ENCODE results near the gene FRZB.

FRZB gene

DNA sequence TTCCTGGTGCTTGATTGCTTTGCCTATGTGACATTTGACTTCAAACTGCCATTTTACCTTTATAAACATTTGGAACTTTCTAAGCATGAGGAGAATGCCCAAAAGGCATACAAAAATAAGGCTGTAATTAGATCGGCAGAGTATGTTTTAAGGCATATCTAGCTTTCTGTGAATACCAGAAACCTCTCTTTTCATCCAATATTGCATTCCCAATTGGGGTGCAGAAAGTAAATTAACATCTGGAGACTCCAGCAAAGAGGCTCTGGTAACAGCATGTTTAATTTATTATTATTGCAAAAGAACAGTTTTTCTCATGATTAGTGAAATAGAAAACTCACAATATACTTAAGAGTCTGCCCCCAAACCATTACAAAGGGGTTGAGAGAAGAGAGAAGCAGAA, 32.1 kb downstream of the FRZB start:
- no peak for DNase-seq (ENCODE audit: low read depth)

DNA sequence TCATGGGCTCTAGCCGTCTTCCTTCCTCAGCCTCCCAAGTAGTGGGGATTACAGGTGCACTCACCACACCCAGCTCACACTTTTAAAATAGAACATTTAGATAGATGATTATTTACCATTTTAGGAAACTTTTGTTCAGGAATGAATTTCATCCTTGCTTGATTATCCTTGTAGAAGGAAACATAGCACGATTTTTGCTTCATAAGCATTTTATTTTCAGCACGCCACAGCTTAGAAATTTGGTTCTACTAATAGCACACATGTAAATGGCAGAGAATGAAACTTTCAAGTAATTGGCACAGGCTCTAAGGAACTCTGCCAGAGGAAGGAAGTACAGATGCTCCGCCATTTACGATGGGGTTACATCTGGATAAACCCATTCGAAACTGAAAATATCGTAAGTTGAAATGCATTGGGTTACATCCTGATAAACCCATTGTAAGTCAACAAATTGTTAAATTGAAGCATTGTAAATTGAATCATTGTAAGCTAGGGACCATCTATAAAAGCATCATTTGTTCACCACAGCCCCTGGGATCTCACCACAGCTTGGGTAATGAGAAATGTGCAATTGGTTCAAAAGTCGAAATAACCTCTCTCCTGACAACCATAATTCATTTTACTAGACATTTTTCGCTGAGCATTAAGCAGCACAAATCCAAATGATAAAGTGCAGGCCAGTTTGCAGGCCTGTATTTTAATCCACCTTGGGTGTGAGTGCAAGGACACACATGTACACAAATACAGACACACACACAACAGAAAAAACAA, 33.2 kb downstream of the FRZB start:
- DNase-seq (ENCODE audit: low read depth): no peak

DNA sequence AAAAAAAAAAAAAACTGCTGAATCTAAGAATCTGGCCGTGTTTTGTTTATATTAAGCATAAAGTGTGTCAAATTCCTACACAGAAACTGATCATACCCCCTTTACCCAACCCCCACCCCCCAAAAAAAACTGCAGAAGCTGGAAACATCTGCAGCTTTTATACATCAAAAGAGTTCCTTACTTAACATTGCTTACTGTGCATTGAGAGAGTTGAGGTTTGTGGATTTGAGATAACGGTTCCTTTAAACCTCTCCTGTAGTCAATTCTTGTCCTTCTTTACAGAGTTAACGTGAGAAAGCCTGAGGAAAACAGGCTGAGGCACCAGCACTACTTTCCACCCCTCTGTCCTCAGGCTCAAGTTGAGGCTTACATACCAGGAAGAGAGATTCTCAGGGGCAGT, 34.5 kb downstream of the FRZB start:
- no peak for DNase-seq (ENCODE audit: low read depth)

DNA sequence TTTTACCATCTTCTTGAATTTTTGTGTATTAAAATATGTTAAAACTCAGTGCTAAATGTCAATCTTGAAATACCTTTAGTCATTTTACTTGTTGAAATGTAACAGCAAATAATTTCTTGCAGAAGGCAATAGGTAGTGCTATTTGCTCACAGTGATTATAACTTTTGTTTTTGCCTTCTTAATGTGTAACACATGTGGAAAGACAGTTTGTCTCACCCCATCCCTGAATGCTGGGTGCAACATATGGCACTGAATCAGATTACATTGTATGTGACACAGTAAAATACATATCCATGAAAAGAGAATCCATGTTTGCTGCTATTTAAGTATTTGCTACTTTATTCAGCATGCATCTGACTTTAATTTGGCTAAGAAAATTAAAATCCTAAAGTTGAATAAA, 35.3 kb downstream of the FRZB start:
- no peak for DNase-seq (ENCODE audit: low read depth)

DNA sequence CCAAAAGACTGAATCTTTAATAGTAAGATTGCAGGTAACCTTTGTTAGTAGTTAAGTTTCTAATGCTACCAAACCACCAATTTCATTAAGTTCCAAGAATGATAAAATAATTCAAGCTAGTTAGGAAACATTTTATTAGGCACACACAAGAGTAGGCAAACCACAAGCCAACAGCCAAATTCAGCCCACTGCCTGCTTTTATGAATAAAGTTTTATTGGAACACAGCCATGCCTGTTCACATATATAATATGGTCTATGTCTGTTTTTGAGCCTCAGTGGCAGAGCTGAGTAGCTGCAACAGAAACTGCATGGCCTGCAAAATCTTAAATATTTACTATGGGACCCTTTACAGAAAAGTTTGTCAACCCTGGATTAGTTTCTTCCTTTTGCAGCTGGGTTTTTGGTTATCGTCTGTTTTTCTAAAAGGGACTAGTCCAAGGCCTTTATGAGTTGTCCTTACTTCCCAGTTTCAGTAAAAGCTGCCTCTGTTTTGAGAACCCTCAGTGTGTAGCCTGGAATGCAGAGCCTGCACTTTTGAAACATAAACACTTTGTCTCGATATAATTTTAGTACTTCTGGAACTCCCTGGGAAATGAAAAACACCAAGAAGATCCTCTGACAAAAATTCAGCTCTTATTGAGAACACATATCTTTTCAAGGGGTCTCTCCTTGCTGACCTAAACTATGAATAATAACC, 39.1 kb downstream of the FRZB start:
- no peak for DNase-seq (ENCODE audit: low read depth)

DNA sequence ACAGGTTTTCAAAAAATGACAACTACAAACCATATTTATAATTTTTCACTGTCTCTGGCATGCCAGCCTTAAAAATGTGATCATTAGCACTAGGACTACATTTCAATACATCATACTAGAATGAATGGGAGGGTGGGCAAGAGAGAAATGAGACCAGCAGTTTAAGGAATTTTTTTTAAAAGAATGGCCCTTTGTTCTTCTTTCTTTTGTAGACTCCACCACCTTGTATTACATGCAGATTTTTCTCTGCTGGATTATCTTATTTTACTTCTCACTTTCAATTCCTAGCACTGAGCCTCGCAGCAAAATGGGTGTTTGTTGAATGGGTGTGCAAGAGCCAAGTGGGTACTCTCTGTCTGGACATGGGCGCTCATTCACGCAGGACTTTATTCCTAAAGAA, 39.9 kb downstream of the FRZB start:
- DNase-seq (ENCODE audit: low read depth): no peak

DNA sequence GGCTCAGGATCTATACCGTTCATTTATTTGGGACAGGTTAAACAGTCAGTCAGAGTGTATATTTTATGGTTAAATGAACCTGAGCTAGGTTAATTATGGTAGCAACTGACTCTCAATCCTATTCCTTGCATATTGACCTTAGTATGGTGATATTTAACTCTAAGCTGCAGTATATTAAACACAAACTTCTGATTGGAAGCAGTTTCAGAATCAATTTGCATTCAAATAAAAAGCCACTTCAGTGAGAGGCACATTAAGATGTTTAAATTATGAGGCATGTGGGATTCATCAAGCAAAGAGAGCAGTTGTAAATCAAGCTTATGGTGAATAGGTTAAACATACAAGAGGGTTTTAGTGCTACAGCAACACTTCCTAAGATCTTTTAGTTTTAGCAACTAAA, 40.4 kb downstream of the FRZB start:
- no peak for DNase-seq (ENCODE audit: low read depth)

DNA sequence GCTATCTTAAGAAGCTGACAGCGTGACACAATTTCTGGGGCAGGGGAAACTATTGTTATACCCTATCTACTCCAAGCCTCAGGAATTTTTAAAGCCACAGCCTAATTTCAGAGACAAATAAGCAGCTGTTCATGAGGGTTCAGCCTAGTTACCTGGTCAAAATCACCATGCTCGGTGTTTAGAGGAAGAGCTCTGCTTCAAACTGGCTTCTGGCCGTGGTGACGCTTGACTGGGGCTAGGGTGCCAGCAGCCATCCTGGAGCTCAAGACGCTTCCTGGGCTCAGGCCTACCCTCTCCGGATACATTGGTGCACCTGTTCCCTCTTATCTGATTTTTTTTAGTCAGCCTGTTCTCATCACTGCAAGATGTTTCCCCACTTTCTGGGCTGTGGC, 41.7 kb downstream of the FRZB start:
- DNase-seq (ENCODE audit: low read depth): no peak

DNA sequence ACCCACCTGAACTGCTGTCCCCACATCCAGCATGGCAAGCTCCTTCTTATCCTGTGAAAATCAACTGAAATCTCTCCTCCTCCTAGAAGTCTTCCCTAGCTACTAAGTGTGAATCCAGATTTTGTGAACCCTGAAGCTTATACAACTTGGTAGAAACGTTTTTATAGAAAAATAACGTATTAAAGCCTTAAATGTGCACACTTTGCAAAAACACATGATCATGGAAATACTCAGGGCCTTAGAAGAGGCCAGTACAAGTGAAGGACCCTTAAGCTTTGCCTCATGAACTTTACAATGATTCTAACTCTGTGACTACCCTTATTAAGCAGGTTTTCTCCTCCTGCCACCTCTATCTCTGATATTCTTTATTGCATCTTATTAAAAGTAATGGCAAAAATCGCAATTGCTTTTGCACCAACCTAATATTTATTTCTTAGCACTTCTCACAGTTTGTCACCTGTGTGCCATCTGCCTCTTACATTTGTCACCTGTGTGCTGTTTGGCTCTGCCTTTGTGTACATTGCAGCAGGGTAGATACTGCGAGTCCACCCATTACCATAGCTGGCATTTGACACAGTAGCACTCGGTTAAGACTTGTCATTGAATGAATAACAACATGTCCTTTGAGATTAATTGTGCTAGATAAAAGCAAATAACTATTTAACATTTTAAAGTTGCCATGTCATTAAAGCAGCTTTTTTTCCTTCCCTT, 42.2 kb downstream of the FRZB start:
- DNase-seq (ENCODE audit: low read depth): no peak

DNA sequence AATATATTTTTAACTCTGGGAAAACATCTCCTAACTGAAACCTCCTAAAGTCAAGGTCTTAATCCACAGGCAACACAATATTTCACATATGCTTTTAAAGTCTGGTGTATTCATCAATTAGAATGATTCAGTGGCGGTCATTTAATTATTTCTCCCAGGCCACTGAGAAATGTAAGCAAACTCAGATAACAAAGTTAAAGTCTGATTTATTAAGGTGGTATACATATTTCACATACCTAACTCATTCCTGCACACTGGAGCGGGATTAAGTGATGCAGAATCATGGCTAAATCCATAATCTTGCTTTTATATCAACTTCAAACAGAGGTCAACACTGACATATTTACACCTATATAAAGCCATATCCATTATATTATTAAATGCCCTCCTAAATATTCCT, 43.7 kb downstream of the FRZB start:
- no peak for DNase-seq (ENCODE audit: low read depth)

DNA sequence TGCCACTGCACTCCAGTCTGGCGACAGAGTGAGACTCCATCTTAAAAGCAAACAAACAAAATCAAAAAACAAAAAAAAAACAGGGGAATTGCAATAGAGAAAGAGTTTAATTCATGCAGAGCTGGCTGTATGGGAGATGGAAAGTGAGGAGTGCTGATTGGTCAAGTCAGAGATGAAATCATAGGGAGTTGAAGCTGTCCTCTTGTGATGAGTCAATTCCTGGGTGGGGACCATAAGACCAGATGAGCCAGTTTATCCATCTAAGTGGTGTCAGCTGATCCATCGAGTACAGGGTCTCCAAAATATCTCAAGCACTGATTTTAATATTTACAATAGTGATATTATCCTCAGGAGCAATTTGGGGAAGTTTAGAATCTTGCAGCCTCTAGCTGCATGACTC, 45.3 kb downstream of the FRZB start:
- no peak for DNase-seq (ENCODE audit: low read depth)

DNA sequence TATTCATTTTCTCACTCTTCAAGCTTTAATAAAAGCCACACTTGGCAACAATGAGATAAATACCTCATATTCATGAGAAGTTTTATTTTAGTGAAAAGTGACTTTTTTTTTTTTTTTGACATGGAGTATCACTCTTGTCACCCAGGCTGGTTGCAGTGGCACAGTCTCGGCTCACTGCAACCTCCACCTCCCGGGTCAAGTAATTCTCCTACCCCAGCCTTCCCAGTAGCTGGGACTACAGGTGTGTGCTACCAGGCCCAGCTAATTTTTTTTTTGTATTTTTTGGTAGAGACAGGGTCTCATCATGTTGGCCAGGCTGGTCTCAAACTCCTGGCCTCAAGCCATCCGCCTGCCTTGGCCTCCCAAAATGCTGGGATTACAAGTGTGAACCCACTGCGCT, 47.0 kb downstream of the FRZB start:
- no peak for DNase-seq (ENCODE audit: low read depth)

DNA sequence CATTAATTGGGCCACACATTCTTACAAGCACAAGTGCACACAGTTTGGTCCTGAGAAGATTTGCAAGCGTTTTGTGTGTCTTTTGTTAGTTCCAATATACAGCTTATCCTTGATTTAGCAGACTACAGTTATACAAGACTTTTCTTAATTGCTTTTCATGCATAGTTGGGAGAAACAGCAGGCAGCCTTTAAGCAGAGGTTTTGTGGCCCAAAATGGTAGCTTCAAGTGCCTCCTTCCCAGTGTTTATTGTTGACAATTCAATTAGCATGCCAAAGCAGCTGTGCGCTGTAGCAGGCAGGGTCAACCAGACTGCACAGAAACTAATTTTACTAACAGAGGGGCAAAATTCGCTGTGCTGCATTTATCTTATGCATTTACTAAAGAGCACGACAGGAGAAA, 47.5 kb downstream of the FRZB start:
- DNase-seq (ENCODE audit: low read depth): no peak

DNA sequence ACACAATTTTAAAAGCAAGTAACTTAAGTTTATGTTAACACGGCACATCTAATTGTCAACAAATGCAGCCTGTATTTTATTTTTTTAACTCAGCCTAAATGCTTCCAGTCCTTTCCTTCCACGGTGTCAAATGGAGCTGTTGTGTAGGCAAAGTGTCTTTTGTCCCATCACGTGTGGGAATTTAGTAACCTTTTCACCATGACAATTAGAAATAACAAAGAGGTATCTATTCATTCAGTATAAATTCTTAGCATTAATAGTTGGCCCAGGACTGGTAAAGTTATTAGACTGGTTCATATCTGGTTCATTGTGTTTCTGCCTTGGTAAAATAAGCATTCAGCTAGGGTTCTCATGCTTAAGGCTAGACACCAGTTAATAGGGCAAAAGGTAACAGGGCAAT, 47.9 kb downstream of the FRZB start:
- no peak for DNase-seq (ENCODE audit: low read depth)

DNA sequence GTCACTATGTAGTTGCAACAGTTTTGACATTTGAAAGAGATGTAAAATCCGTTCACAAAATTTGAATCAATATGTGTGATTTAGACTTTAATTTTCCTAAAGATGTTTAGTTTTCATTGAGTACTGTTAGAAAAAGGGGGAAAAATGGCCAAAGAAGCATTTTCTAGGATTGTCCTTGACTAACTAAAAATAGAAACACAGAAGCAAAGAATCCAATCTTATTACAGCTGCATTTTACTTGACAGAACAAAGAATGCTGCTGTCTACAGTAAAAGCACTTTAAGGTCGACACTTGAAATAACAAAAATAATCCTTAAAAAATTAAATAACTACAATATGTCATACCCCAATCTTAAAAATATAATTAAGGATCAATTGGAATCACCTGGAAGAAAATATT, 48.9 kb downstream of the FRZB start:
- DNase-seq (ENCODE audit: low read depth): no peak

DNA sequence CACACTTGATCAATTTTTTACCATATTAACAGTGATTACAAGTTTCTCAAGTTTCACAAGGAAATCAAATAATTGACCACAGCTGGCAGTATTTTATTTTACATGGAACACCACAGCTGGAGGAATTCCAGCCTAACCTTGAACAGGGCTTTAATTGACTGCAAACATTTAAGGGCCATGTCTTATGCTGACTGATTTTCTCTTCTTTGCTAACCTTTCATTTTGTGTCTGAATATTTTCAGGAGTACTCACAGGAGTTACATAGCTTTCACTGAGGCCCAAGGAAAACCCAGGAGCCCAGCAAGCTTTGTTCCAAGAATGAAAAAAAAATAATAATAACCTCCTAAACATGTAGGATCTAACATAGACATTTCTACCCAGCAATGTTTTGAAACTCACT, 49.6 kb downstream of the FRZB start:
- DNase-seq (ENCODE audit: low read depth): no peak

DNA sequence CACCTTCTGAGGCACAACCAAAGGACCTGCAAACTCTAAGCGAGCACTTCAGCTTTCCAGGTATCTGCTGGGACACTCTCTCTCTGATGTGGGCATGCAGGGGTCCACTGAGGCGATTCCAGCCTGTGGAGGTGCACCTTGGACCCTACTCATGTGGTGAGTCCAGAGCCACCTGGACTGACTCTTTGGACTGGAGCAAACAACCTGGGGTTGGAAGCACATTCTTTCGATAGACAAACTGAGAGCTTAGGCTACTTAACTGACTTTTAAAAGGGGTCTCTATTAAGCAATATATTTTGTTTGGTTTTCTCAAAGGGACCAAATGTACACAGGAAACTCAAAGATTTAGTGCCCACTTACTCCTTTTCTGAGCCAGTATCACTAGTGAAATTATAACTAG, 51.6 kb downstream of the FRZB start:
- no peak for DNase-seq (ENCODE audit: low read depth)

DNA sequence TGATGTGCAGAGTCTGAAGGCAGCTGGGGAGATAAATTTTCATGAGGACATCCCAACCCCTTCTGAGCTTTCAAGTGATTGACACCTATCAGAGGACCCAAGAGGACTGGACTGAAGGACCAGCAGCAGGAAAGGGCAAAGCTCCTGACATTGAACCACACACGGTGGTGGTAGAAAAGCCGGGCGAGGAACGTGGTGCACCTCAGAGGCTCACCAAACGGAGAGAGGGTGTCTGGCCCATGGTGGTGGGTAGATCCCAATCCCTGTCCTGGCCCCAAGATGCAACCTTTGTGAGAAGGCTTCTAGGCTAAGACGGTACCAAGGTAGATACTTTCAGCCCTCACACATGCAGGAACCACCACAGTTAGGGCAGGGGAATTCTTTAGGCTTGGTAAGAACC, 52.1 kb downstream of the FRZB start:
- DNase-seq (ENCODE audit: low read depth): no peak

DNA sequence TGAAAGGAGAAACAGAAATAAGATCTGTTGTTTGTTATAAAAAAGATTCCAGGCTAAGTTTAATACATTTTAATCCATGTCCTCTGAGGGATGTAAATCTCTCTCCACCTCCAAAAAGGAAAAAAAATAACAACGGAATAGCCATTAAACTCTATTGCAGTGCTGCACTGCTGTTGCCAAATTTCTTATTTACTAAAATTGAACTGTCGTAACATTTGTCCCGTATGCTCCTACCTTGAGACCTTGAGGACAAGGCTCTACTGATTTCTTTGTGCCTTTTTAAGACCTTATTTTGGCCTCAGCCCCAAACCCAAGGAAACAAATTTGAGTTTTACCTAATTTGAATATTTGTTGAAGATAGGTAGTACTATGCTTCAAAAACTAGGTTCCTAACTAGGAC, 56.4 kb downstream of the FRZB start:
- no peak for DNase-seq (ENCODE audit: low read depth)

DNA sequence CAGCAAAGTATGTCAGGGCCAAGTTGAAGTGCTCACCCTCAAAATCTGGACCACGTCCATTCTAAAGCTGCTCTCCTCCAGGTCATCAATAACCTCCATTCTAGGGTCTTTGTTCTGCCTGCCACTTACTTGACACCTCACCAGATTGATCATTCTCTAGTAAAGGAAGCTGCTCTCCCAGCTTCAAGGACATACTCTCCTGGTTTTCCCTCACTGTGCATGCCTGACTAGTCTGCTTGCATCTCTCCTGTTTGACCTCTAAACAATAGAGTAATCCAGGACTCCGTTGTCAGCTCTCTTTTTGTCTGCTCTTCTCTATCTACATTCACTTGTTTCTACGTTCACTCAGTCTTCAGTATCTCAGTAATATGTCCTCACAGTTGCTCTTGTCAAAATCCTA, 59.1 kb downstream of the FRZB start:
- no peak for DNase-seq (ENCODE audit: low read depth)

DNA sequence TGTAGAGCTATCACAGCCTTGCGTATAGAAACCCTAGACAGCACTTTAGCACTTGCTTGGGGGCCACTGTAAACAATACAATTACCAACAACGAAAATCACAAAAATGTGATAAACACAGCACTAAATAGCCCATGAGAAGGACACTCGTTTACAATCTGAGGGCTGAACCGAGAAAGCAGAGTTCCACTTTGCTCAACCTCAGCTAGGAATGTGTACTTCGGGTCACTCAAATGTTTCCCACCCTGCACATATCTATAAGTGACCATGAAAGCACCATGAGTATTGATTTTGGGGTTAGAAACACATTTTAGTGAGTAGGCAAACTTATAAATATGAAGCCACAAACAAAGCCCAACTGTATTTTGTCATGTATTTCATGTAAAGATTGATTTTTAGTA, 62.3 kb downstream of the FRZB start:
- DNase-seq (ENCODE audit: low read depth): no peak

DNA sequence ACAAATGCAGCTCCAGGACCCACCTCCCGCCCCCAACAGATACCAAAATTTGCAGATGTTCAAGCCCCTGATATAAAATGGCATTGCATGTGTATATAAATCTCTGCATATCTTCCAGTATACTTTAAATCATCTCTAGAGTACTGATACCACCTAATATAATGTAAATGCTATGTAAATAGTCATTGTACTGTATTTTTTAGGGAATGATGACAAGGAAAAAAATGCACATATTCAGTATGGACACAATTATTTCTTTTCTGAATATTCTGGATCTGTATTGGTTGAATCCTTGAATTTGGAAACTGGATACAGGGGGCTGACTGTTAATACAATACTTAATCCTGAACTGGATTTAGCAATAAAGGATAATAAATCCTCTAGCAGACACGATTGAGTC, 67.7 kb downstream of the FRZB start:
- no peak for DNase-seq (ENCODE audit: low read depth)

DNA sequence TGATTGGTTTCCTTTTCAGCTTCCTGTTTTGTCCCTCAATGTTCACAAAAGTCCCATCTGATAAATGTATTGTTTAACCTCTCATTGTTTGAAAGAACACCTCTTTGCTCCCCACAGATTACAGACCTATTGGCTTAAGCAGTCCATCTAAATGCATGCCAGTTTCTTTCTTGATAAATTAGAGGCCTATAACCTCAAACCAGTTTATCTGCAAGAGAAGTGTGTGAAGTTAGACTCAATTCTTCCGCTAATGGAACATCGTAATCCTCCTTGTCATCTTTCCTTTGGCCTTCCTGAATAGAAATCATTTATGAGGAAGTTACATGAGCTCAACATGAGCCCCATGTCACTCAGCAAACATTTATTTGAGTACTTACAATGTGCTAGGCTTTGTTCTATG, 74.0 kb downstream of the FRZB start:
- DNase-seq (ENCODE audit: low read depth): no peak

DNA sequence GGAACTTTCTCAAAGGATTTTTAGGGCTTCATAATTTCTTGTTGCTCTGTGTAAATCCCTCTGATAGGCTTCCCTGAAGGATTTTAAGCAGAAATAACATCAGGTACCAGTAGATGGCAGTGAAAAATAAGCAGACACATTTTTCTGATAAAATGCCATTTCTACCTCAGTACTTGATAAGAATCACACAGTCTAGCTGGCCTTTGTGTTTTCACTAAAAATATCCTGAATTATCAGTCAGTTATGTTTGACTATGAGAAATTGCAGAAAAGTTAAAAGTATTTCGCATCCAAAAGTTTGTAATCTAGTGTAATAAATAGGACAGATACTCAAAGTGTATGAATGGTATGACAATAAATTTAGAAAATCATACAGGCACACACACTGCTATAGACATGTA, 81.7 kb downstream of the FRZB start:
- DNase-seq (ENCODE audit: low read depth): no peak

All from activated T-cell treated with anti-CD3 and anti-CD28 coated beads for 24 hours (primary cell).